Endothelial cell of umbilical vein (primary cell): ENCODE data around the gene CTNND2. TPM values are rescaled to one million over a fixed set of nuclear protein-coding genes. Genes with fewer than 3 reads are reported as not detected.

Experiments used
- BruUV-seq: library from RNA; stranded (reverse); fragments of 400-500 nt; replicated peaks from 2 replicates; lab custom pipeline; 2021; lab: Mats Ljungman, UMichigan
- CTCF ChIA-PET: fragments of 300-600, 350-600 bp; sonication (Branson Sonifier 250); formaldehyde crosslinking; loops from one replicate; lab custom pipeline; 2021; ENCODE audit warnings: antibody characterized with exemption, inconsistent platforms; lab: Charles Lee
- POLR2A ChIA-PET: fragments of 300-600, 350-600 bp; sonication (Branson Sonifier 250); formaldehyde crosslinking; loops from one replicate; lab custom pipeline; 2021; ENCODE audit warnings: antibody characterized with exemption, inconsistent platforms; lab: Charles Lee
- DNase-seq: peaks from one replicate; pipeline ENCODE4 v3.0.0-alpha.2; 2011; ENCODE audit warnings: low read depth, low spot score
- FAIRE-seq: peaks from 2 replicates; lab custom pipeline; 2011; peaks lifted over from hg19 to GRCh38; lab: Jason Lieb, UNC
- H2AFZ ChIP-seq: 2 replicates; pipeline ENCODE4 v1.6.0; 2012; ENCODE audit warnings: low read depth, low read length, control low read depth, inconsistent platforms
- H3K27ac ChIP-seq: 2 replicates; pipeline ENCODE4 v1.5.1; 2011; ENCODE audit warnings: low read depth, mild to moderate bottlenecking, control low read depth, low read length, moderate library complexity; ENCODE audit not compliant: insufficient read depth
- H3K27me3 ChIP-seq, 2 experiments: 2 replicates each; pipeline versions ENCODE4 v1.6.0 to v1.6.1; 2011; ENCODE audit warnings: low read length in 2 of 2, mixed read lengths in 1 of 2; ENCODE audit not compliant: control insufficient read depth in 2 of 2, insufficient read depth in 2 of 2
- H3K36me3 ChIP-seq, 2 experiments: 2 replicates in 1 of 2; 3 replicates in 1 of 2; pipeline ENCODE4 v1.5.1; 2011; ENCODE audit warnings: low read length in 2 of 2, mild to moderate bottlenecking in 1 of 2, moderate library complexity in 1 of 2; ENCODE audit not compliant: control insufficient read depth in 2 of 2, insufficient read depth in 2 of 2; ENCODE audit errors: extremely low read depth in 1 of 2
- H3K4me1 ChIP-seq: 3 replicates; pipeline ENCODE4 v1.5.1; 2011; ENCODE audit warnings: mild to moderate bottlenecking, low read length; ENCODE audit not compliant: control insufficient read depth, insufficient read depth; ENCODE audit errors: extremely low read depth
- H3K4me2 ChIP-seq: 2 replicates; pipeline ENCODE4 v1.6.1; 2011; ENCODE audit warnings: low read length, control low read depth, mixed read lengths; ENCODE audit not compliant: insufficient read depth
- H3K4me3 ChIP-seq, 3 experiments: fragments of 200-600 bp in 1 of 3; sonication (generic), shearing (Covaris generic) in 1 of 3; replicated peaks in 1 of 3; 2 replicates each; pipeline ENCODE4 v1.5.1; 2011 to 2016; ENCODE audit warnings: control low read depth in 3 of 3, low read length in 3 of 3, mild to moderate bottlenecking in 2 of 3, inconsistent platforms in 1 of 3, low read depth in 1 of 3, moderate library complexity in 1 of 3; ENCODE audit not compliant: insufficient read depth in 1 of 3
- H3K79me2 ChIP-seq: 2 replicates; pipeline ENCODE4 v1.6.0; 2012; ENCODE audit warnings: low read length, inconsistent platforms; ENCODE audit not compliant: control insufficient read depth, insufficient read depth
- H3K9ac ChIP-seq: replicated peaks from 2 replicates; pipeline ENCODE3; 2011; ENCODE audit warnings: low read length, control low read depth; ENCODE audit not compliant: insufficient read depth; ENCODE audit errors: extremely low read depth
- H3K9me1 ChIP-seq: replicated peaks from 3 replicates; pipeline ENCODE4 v1.6.0; 2011; ENCODE audit warnings: mild to moderate bottlenecking, low read length; ENCODE audit not compliant: control insufficient read depth, insufficient read depth; ENCODE audit errors: extremely low read depth
- H3K9me3 ChIP-seq: replicated peaks from 2 replicates; pipeline ENCODE4 v1.5.1; 2012; ENCODE audit warnings: low read length, inconsistent platforms; ENCODE audit not compliant: control insufficient read depth, insufficient read depth
- H4K20me1 ChIP-seq: replicated peaks from 2 replicates; pipeline ENCODE3; 2011; ENCODE audit warnings: mild to moderate bottlenecking, low read length; ENCODE audit not compliant: control insufficient read depth, insufficient read depth; ENCODE audit errors: extremely low read depth
- EZH2 ChIP-seq: IDR thresholded peaks from 2 replicates; pipeline ENCODE4 v1.6.1; 2012; ENCODE audit warnings: borderline replicate concordance, low read depth, mild to moderate bottlenecking, moderate library complexity, low read length, inconsistent platforms; ENCODE audit not compliant: severe bottlenecking
- FOS ChIP-seq: IDR thresholded peaks from 2 replicates; pipeline ENCODE4 v1.6.1; 2011; ENCODE audit warnings: mild to moderate bottlenecking, low read length, moderate library complexity, borderline replicate concordance; ENCODE audit not compliant: insufficient read depth
- GATA2 ChIP-seq: IDR thresholded peaks from 2 replicates; pipeline ENCODE4 v1.7.0; 2011; ENCODE audit warnings: low read depth, mild to moderate bottlenecking, moderate library complexity, mixed read lengths, low read length; ENCODE audit not compliant: insufficient read length, insufficient read depth
- JUN ChIP-seq: IDR thresholded peaks from 2 replicates; pipeline ENCODE4 v1.6.1; 2011; ENCODE audit warnings: borderline replicate concordance, low read depth; ENCODE audit not compliant: insufficient read length, insufficient read depth
- MAX ChIP-seq: IDR thresholded peaks from 2 replicates; pipeline ENCODE4 v1.6.1; 2011; ENCODE audit not compliant: insufficient read depth, insufficient read length
- MYC ChIP-seq: IDR thresholded peaks from one replicate; pipeline ENCODE4 v1.6.1; 2011; ENCODE audit warnings: mild to moderate bottlenecking, low read depth, low read length
- POLR2A ChIP-seq: IDR thresholded peaks from 2 replicates; pipeline ENCODE4 v1.6.1; 2012; ENCODE audit warnings: low read depth, mild to moderate bottlenecking, control low read depth, low read length
- POLR2AphosphoS5 ChIP-seq: IDR thresholded peaks from 2 replicates; pipeline ENCODE4 v1.6.1; 2012; ENCODE audit warnings: low read depth, mild to moderate bottlenecking, control low read depth, low read length, moderate library complexity; ENCODE audit not compliant: insufficient read depth
- dilution Hi-C: fragments of 300-500 bp; cut with MboI; formaldehyde crosslinking; loops from one replicate; pipeline ENCODE4 v1.15.0; 2019; ENCODE audit warnings: low sequenced_read_pairs; ENCODE audit not compliant: extremely low pct_ligation_motif_present
- intact Hi-C: fragments of 100-400 bp; cut with micrococcal nuclease; formaldehyde crosslinking; loops from one replicate; pipeline ENCODE4 v1.10.0; 2022
- polyA plus RNA-seq, 4 experiments: library from polyadenylated mRNA; depleted of rRNA in 3 of 4; stranded (reverse) in 3 of 4; unstranded in 1 of 4; fragments of >200 nt; gene quantifications; 2 replicates each; pipeline versions ENCODE4 v1.2.1 to v1.2.3, GENCODE V29; 2011 to 2012; ENCODE audit warnings: missing spikeins in 1 of 4
- total RNA-seq: library from RNA; stranded (reverse); gene quantifications from 2 replicates; pipeline ENCODE4 v1.2.3, GENCODE V29; 2021
- TF ChIP-seq, protein P1 (sequence below), 2 donors: IDR thresholded peaks; 1 replicate in 1 of 2; 2 replicates in 1 of 2; pipeline ENCODE4 v1.5.1; 2011; ENCODE audit warnings: low read length in 2 of 2, mild to moderate bottlenecking in 2 of 2, moderate library complexity in 2 of 2, control low read depth in 1 of 2, inconsistent platforms in 1 of 2, low read depth in 1 of 2; ENCODE audit not compliant: insufficient read depth in 1 of 2; ENCODE audit errors: extremely low read depth in 1 of 2

The CTNND2 gene
- total and polyA plus RNA-seq, 2 donors (not counting 3 experiments of a cell fraction or from before 2014, with no cell fraction given), result not detected

DNA sequence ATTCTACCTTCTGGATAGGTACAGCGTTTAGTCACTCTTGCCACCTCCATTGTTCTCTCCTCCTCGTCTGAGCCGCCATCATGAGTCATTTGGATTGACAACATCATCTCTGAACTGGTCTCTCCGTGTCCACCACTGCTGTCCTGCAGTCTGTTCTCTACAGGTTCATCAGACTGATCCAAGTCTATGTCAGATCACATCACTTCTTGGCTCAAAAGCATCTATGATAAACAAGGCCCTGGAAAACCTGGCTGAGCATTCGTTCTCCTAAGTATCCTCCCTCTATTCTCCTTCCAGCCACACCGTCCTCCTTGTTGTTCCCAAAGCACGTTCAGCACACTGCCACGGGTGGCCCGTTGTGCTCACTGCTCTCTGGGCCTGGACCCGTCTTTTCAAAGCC lies 50.5 kb downstream of the CTNND2 start:
- FAIRE-seq, result no peak
- dilution Hi-C loops, result no loop called here
- H3K4me2 ChIP-seq, result no peak overlapping the region
- no peak for TF ChIP-seq POLR2A
- TF ChIP-seq EZH2, result no peak
- no peak for TF ChIP-seq FOS
- no peak for TF ChIP-seq MYC
- TF ChIP-seq POLR2AphosphoS5, result no peak
- TF ChIP-seq GATA2, result no peak
- no peak for TF ChIP-seq MAX
- TF ChIP-seq, protein P1, sequence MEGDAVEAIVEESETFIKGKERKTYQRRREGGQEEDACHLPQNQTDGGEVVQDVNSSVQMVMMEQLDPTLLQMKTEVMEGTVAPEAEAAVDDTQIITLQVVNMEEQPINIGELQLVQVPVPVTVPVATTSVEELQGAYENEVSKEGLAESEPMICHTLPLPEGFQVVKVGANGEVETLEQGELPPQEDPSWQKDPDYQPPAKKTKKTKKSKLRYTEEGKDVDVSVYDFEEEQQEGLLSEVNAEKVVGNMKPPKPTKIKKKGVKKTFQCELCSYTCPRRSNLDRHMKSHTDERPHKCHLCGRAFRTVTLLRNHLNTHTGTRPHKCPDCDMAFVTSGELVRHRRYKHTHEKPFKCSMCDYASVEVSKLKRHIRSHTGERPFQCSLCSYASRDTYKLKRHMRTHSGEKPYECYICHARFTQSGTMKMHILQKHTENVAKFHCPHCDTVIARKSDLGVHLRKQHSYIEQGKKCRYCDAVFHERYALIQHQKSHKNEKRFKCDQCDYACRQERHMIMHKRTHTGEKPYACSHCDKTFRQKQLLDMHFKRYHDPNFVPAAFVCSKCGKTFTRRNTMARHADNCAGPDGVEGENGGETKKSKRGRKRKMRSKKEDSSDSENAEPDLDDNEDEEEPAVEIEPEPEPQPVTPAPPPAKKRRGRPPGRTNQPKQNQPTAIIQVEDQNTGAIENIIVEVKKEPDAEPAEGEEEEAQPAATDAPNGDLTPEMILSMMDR (IDR thresholded peaks at IDR 0.05; ENCODE audit: extremely low read depth in 1 of 2, insufficient read depth in 1 of 2, low read depth in 1 of 2, low read length in 2 of 2), result no peak
- TF ChIP-seq JUN, result no peak
- ChIA-PET CTCF (no interaction called here), POLR2A (no interaction called here)
- DNase-seq, result no peak
- H3K4me3 ChIP-seq, result no peak overlapping the region
- H3K36me3 ChIP-seq, result no peaks in the 10 kb centered on the region
- H3K9ac ChIP-seq, result no peak overlapping the region
- H3K79me2 ChIP-seq, result no peaks in the 10 kb centered on the region
- no peak overlapping the region for H3K27ac ChIP-seq
- no peaks in the 10 kb centered on the region for H3K4me1 ChIP-seq
- H2AFZ ChIP-seq, result no peak overlapping the region
- no peaks in the 10 kb centered on the region for H3K9me1 ChIP-seq
- intact Hi-C loops, result no loop called here
- H3K9me3 ChIP-seq, result peaks cover 6% of the 10 kb centered on the region
- BruUV-seq, result no TSS peak
- H3K27me3 ChIP-seq, result no peaks in the 10 kb centered on the region
- H4K20me1 ChIP-seq, result no peaks in the 10 kb centered on the region
